Mammary epithelial cell (primary cell): ENCODE measurements around the gene PAK3.

Experiments used
- CTCF ChIP-seq, 2 donors: IDR thresholded peaks in 1 of 2; conservative IDR thresholded peaks in 1 of 2; 2 replicates each; pipeline ENCODE4 v1.5.1; 2011 to 2012; ENCODE audit warnings: inconsistent platforms in 2 of 2, low read length in 2 of 2, mild to moderate bottlenecking in 2 of 2, control low read depth in 1 of 2, low read depth in 1 of 2; ENCODE audit not compliant: insufficient read depth in 1 of 2; ENCODE audit errors: extremely low read depth in 1 of 2
- EZH2 ChIP-seq: IDR thresholded peaks from 2 replicates; pipeline ENCODE4 v1.6.1; 2012; ENCODE audit warnings: low read length, inconsistent platforms, borderline replicate concordance

- TF ChIP-seq CTCF (conservative IDR thresholded peaks at IDR 0.05 in 1 of 2, IDR thresholded peaks at IDR 0.05 in 1 of 2; ENCODE audit: extremely low read depth in 1 of 2, insufficient read depth in 1 of 2, low read depth in 1 of 2, low read length in 2 of 2) (no peak), EZH2 (no peak)
These were observed 27.1 kb downstream of the PAK3 start for GRCh38 chrX:111123125-111123524.
